Islet of Langerhans (tissue), 1 donor: ENCODE data around the gene UGT2A2.
"Not testable (repeated sequence)": the region's sequence is repeated elsewhere in the genome, so short reads cannot be mapped to it uniquely, and the experiment has no call there.

ENCODE experiments used
- FAIRE-seq: peaks from one replicate; lab custom pipeline; 2011; peaks lifted over from hg19 to GRCh38; lab: Jason Lieb, UNC

The UGT2A2 gene

DNA sequence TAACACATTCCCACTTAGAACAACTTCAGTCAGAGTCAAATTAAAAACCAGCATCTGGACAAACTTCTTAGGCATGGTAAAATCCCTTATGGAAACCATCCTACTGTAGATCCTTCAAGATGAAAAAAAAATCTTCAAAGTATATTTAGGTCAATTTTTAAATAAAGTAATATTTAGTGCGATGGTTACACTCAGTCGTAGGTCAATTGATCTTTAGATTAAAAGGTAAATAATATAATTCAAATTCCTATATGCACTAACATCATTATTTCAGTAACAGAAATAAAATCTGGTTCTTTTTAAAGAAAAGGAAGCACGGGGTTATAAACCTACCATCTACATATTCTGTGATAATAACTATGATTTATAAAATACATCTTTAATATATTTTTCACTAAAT is at the start of gene UGT2A2:
Gene UGT2A2, minus strand, starts transcription at position 101 of the 400 bp plus-strand sequence. Its CDS starts 2 bp downstream, at position 99.
- FAIRE-seq: no peak

DNA sequence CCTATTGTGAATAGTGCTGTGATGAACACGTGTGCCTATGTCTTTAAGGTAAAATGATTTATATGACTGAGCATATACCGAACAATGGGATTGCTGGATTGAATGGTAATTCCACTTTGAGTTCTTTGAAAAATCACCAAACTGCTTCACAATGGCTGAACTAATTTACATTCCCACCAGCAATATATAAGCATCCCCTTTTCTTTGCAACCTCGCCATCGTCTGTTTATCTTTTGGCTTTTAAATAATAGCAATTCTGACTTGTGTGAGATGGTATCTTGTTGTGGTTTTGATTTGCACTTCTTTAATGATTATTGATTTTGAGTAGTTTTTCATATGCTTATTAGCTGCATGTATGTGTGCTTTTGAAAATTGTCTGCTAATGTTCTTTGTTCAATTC is 45.4 kb upstream of the UGT2A2 start:
- FAIRE-seq: no peak

DNA sequence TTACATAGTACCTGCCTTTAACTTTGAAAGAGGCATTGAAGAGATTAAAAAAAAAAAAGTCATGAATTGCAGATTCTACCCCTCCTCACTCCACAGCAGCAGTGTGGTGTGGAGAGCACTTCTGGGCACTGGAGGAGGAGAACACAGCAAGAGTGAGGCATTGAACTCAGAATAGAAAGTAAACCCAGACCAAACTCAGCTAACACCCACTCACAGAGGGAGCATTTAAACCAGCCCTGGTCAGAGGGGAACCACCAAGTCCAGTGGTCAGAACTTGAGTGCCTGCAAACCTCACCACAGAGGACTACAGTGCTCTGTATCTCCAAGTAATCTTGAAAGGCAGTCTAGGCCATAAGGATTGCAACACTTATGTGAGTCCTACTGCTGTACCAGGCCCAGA is 29.2 kb upstream of the UGT2A2 start:
- FAIRE-seq: no peak

DNA sequence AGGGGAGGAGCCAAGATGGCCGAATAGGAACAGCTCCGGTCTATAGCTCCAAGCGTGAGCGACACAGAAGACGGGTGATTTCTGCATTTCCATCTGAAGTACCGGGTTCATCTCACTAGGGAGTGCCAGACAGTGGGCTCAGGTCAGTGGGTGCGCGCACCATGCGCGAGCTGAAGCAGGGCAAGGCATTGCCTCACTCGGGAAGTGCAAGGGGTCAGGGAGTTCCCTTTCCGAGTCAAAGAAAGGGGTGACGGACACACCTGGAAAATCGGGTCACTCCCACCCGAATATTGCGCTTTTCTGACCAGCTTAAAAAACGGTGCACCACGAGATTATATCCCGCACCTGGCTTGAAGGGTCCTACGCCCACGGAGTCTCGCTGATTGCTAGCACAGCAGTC is 24.6 kb upstream of the UGT2A2 start:
- not testable (repeated sequence) for FAIRE-seq

DNA sequence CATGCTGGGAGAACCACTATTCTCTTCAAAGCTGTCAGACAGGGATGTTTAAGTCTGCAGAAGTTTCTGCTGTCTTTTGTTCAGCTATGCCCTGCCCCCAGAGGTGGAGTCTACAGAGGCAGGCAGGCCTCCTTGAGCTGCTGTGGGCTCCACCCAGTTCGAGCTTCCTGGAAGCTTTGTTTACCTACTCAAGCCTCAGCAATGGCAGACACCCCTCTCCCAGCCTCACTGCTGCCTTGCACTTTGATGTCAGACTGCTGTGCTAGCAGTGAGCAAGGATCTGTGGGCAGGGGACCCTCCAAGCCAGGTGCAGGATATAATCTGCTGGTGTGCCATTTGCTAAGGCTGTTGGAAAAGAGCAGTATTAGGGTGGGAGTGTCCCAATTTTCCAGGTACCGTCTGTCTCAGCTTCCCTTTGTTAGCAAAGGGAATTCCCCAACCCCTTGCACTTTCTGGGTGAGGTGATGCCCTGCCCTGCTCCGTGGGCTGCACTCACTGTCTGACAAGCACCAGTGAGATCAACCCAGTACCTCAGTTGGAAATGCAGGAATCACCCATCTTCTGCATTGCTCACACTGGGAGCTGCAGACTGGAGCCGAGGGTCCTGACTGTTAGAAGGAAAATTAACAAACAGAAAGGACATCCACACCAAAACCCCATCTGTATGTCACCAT is 21.8 kb upstream of the UGT2A2 start:
- not testable (repeated sequence) for FAIRE-seq

DNA sequence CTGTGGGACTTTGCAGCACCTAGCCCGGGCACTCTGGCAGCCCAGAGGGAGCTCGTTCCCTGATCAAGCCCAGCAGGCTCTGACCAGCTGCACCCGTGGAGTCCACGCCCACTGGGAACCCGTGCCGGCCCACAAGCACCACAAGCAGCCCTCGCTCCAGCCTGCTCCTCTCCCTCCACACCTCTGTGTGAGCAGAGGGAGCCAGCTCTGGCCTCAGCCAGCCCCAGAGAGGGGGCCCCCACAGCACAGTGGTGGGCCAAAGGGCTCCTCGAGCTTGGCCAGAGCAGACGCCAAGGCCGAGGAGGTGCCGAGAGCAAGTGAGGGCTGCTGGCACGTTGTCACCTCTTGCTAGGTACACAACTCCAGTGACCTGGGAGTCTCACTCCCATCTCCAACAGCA is 18.7 kb upstream of the UGT2A2 start:
- no peak for FAIRE-seq

DNA sequence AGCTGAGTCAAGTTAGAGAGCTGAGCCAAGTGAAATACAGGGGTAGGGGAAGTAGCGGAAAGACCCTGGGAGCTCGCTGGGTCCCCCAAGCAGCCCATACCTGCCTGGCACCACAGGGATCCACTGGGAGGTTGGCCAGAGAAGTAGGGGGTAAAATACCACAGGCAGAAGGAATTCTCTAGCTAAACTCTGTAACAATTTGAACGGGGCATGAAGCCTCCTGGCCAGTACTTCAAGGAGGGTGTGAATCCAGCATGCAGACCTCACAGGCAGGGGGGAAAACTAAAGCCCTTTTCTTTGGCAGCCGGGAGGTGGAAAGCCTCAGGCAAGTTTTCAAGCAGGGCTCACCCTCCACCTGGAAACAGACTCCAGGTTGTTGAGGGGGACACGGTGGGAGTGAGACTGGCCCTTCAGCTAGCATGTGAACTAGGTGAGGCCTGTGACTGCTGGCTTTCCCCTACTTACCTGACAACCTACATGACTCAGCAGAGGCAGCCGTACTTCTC is 17.3 kb upstream of the UGT2A2 start:
- FAIRE-seq: no peak

DNA sequence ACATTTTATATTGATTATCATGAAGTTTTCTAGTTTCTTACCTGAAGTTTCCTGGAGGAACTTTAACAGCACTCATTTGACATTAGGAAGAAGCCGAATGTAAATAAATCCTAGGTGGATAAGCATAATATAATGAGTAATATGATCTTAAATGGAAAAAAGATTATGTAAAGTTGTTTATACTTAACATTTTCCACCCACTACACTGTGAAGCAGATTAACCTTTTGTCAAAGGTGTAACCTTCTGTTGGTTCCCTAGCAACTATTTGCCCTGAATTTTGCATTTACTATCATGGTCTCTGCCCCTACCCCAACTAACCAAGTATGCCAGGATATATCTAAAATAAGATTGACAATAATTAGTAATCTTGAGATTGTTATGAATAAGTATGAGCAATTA is 13.7 kb upstream of the UGT2A2 start, which contains the start of gene UGT2A1:
Gene UGT2A1, minus strand, starts transcription at position 101 of the 400 bp plus-strand sequence. CDS start 5,603 bp downstream, outside the sequence.
- FAIRE-seq: no peak

DNA sequence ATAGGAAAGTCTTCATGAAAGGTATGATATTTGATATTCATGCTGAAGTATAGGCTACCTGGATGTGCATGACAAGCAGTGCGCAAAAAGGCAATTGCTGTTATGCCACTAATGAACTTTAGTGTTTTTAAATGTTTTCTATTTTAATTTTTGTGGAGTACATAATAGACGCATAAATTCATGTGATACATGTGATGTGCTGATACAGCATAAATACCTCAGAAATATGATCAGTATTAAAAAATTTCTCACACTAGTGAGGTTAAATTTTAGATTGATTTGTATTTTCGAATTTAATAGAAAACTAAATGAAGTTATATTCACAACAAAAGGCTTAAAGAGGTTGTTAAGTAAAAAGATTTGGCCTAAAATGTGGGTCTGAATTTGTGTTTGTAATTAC is 11.4 kb upstream of the UGT2A2 start:
- FAIRE-seq: no peak

DNA sequence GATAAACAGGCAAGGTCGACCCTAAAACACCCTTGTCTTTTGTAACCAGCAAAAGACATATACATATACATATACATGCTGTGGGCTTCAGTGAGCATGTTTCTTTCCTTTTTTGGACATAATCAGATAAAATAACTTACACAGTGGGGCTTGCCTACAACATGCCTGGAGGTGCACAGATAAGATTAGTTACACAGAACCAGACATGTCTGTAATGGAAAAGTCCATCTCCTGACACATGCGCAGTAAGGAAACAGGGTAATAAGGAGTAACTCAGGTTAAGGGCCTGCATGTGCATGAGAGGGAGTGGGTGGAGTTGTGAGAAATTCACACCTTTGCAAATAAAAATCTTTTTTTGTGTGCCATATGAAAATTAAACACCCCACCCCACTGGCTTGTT is 10.2 kb upstream of the UGT2A2 start:
- FAIRE-seq: no peak

DNA sequence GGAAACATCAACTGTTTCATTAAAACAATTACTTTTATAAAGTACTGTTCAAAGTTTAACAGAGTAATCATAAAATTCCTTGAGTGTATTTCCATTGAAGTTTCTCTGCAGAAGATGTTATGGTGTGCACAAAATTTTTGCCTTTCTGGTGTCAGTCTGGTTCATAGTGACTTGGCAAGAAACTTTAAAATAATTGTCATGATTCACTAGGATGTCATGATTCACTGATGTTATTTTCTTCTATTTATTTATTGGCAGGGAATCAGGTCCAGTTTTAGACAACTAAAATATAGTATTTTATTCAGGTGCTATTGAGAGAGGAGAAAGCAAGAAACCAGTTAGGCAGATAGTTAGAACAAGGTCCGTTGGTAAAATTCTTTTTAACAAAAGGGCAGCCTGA is 9.8 kb upstream of the UGT2A2 start:
- no peak for FAIRE-seq

DNA sequence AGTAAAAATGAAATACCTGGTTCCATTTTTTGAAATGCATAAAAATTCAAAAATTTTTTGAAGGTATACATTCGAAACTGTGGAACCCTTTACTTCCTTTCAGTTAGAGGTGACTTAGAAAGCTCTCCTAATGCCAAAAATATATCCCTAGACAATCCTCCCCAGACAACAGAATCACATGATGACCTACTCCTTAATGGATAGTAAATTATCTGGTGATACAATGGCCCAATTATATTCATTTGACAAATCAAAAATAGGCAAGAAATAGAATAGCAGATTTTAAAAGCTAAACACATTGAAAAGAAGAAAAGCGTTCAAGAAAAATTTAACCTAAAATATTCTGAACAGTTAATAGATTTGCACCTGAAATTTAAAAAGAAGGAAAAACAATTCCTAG is 3.5 kb upstream of the UGT2A2 start:
- no peak for FAIRE-seq

DNA sequence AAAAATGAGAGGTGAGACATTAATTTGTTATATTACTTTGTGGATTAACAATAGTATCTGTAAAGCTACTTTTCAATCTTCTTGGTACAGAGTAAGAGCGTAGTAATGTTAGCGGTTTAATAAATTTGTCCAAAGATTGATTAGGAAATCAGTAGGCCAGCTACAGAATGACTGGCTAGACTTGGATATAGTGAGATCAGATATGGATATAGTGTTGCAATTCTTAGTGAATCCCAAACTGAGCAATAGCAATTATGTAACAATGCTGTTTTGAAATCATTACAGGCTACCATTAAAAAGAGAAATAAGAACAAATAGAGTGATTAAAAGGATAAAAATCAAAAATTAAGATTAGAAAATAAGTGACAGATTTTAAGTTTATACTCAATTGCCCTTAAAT is 847 bp upstream of the UGT2A2 start:
- FAIRE-seq: no peak

DNA sequence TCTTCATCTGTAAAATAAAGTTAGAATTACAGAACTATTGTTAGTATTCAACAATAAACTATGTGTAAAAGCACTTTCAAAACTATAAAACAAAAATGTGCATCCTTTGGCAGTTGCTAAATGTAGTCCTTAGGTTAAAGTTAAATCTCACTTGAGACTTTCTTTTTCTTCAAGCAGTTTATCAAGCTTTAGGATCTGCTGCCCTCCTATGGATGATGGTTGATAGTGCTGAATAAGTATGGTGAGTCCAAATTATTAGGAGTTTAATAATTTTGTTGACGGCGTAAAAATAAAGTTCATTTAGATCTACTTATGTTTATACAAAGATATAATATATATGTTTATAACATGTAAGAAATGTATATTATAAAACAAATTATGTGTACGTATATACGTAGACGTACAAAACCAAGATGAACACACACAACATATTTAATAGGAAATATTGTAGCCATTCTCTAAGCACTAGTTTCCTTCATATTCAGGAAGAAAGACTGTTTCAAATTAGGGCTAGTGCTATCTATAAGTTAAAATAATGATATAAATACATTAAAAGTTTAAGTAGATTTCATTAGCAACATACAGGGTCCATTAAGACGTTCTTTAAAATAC is 22.3 kb downstream of the UGT2A2 start:
- FAIRE-seq: peak; percentile 56

DNA sequence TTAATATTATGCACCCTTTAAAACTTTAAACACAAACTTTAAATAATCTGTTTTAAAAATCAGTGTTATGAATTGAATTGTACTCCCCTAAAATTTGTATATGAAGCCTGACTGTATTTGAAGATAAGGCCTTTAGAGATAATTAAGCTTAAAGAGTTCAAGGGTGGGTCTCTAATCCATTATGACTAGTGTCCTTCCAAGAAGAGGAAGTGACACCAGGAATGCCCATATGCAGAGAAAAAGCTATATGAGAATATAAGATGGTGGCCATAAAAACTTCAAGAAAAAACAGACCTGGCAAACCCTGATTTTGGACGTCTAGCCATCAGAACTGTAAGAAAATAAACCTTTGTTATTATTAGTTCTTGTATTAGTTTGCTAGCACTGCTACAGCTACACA is 29.0 kb downstream of the UGT2A2 start:
- FAIRE-seq: no peak

DNA sequence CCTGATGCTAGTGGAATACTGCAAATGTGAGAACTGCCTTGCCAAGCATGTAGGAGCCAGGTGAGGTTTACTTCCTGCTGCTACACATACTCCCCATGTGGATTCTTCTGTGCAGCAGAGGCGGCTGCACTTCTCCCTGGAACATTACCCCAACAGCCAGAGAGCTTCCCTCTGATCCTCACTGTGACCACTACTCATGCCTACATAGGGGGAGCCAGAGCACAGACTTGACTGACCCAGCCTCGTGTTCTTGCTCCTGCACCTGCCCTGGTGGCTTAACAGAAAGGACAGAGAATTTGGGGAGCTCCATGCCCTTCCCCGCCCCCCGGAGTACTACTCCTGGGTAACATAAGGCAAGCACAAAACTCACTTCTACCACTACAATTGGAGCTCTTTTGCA is 38.4 kb downstream of the UGT2A2 start:
- FAIRE-seq: no peak

DNA sequence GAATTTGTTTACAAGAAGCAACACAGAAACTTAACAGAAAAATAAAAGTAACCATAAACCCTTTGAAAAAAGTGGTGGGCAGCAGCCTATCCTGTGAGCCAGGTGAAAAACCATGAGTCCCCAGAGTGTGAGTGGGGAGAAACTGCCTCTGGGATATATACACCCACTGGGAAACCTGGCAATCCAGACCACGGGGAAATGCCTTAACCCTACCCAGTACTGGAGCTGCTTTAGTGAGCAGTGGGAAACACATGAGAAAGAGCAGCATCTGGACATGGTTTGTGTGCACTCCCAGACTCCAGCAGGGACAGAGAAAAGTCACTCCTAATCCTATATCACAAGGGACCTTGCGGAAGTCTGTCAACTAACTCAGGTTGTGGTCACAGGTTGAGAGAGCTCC is 39.4 kb downstream of the UGT2A2 start:
- FAIRE-seq: no peak

DNA sequence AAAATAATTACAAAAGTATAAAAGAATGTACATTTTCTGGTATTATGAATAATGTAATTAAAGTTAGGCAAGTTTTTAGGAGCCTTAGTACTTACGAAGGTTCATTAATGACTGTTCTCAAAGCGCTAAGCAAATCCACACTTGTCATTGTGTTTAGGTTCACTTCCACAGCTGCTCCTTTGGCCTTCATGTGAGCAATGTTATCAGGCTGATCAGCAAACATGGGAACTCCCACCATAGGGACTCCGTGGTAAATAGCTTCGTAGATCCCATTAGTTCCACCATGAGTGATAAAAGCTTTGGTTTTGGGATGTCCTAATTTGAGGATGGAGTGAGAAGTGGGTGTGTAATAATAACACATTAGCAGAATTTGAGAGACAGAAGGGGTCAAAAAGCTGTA is 45.1 kb downstream of the UGT2A2 start:
- no peak for FAIRE-seq

DNA sequence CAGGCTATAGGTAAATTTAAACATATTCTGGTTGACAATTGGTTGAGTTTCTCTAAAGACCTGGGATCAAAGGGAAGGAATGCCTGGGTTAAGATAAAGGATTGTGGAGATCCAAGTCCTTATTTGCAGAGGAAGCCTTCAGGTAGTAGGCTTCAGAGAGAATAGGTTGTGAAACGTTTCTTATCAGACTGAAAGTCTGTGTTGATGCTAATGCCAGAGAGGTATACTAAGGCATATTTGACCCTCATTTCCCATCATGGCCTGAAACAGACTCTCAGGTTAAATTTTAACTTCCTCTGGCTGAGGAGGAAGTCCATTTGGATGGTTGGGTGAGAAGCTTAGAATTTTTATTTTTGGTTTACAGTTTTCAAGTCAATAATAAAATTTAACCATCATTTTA is 48.1 kb downstream of the UGT2A2 start:
- no peak for FAIRE-seq

DNA sequence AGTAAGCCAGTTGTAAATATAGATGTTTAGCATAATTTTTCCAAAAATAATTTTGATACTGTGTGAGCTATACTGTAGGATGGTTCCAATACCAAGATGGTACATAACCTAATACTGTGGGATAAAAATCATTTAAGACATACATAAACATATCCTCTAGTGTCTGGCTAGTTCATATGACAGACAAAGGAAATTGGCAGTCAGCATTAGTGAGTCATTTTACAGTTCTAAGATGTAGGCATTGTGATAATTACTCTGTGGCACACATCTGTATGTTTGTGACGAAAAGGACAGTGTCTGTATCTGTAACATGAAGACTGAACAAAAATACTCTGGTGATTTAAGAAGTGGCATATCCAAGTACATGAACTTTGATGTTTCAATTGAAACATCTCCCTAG is 49.6 kb downstream of the UGT2A2 start:
- no peak for FAIRE-seq

DNA sequence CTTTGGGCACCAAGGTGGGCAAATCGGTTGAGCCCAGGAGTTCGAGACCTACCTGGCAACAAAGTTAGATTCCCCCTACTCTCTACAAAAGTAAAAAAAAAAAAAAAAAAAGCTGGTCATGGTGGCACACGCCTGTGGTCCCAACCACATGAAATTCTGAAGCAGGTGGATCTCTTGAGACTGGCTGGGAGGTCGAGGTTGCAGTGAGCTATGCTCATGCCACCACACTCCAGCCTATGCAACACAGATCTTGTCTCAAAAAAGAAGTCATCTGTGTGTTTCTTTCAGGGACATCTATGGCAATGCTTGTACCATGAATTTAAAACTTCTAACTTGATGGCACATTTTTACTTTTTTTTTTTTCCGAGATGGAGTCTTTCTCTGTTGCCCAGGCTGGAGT is 55.3 kb downstream of the UGT2A2 start:
- FAIRE-seq: no peak

DNA sequence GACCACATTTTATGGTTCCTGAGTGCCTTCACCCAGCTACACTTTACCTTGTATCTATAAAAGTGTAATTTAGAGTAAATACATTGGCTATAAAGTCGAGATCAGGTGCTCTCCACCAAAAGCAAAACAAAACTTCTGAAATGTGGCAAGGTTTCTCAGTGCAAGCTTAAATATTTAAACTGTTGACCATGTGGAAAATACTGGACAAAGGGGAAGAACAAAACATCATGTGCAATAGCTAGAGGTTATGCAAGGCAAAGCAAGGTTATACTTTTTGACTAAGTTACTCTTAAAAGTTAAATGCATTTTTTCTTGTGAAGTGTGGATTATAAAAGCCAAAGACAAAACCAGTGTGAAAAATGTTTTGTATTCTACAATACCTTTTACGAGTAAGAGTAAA is 55.9 kb downstream of the UGT2A2 start:
- FAIRE-seq: no peak

DNA sequence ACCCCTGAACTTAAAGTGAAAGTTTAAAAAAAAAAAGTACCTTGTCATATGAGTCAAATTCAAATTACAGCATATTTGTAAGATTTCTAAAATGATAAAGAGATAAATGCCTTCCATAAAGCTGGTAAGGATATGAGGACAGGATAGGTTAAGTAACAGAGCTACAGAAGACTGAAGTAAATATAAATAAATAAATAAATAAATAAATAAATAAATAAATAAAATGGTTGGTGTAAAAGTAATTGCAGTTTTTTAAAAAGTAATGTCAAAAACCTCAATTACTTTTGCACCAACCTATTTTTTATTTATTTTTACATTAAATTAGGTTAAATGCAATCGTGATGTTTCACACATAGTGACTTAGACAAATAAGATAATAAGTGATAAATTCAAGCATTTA is 62.2 kb downstream of the UGT2A2 start:
- no peak for FAIRE-seq

DNA sequence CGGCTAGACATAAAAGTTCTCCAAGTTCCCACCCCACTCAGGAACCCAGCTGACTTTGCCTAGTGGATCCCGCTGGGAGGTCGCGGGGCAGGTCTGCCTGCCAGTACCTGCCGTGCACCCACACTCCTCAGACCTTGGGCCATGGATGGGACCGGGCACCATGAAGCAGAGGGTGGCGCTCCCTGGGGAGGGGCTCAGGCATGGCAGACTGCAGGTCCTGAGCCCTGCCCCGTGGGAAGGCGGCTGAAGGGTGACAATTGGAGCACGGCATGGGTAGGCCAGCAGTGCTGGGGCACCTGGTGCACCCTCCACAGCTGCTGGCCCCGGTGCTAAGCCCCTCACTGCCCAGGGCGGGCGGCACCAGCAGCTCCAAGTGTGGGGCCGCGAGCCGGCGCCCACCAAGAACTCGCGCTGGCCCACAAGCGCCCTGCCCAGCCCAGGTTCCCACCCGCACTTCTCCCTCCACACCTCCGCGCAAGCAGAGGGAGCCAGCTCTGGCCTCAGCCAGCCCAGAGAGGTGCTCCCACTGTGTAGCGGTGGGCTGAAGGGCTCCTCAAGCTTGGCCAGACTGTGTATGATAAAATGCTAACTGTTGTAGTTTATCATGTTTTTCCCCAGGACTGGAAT is 63.1 kb downstream of the UGT2A2 start:
- FAIRE-seq: no peak
